HG02623 (cell line): ENCODE data around the gene KIF1C.
"Not testable (repeated sequence)": the region's sequence is repeated elsewhere in the genome, so short reads cannot be mapped to it uniquely, and the experiment has no call there.

ENCODE experiments used
- ATAC-seq: cut with Tn5 transposase; IDR thresholded peaks from one replicate; pipeline ENCODE4 v1.9.1; 2021; ENCODE audit warnings: moderate library complexity; ENCODE audit not compliant: unreplicated experiment

Gene KIF1C

GRCh38 chr17:4999430-5000093 is 1.8 kb downstream of the KIF1C start:
- ATAC-seq = no peak

GRCh38 chr17:5000237-5000639 is 2.5 kb downstream of the KIF1C start:
- ATAC-seq = no peak

- no peak for ATAC-seq
Observed at GRCh38 chr17:5002121-5002788, 4.5 kb downstream of the KIF1C start.

GRCh38 chr17:5003214-5003867 is 5.6 kb downstream of the KIF1C start:
- ATAC-seq = no peak

- ATAC-seq = no peak
Observed at GRCh38 chr17:5011928-5012327, 14.2 kb downstream of the KIF1C start.

- no peak for ATAC-seq
Observed at GRCh38 chr17:5014357-5014756, 16.6 kb downstream of the KIF1C start.

GRCh38 chr17:5019475-5019956 is 21.8 kb downstream of the KIF1C start:
- no peak for ATAC-seq

- no peak for ATAC-seq
Observed at GRCh38 chr17:5020502-5021023, 22.8 kb downstream of the KIF1C start.

- ATAC-seq = no peak
Observed at GRCh38 chr17:5022171-5022711, 24.5 kb downstream of the KIF1C start.

GRCh38 chr17:5023588-5024147 is 25.9 kb downstream of the KIF1C start:
- no peak for ATAC-seq

GRCh38 chr17:5024604-5025003 is 26.9 kb downstream of the KIF1C start:
- ATAC-seq = no peak

- ATAC-seq = no peak
Observed at GRCh38 chr17:5027299-5027698, 29.5 kb downstream of the KIF1C start.

- ATAC-seq = no peak
Observed at GRCh38 chr17:5027916-5028315, 30.2 kb downstream of the KIF1C start.

- ATAC-seq = not testable (repeated sequence)
Observed at GRCh38 chr17:5030168-5030567, 32.4 kb downstream of the KIF1C start.

- ATAC-seq = no peak
Observed at GRCh38 chr17:5031365-5032082, 33.8 kb downstream of the KIF1C start.

GRCh38 chr17:5032865-5033264 is 35.1 kb downstream of the KIF1C start:
- no peak for ATAC-seq

GRCh38 chr17:5033352-5034015 is 35.7 kb downstream of the KIF1C start:
- no peak for ATAC-seq

- ATAC-seq = no peak
Observed at GRCh38 chr17:5034063-5034462, 36.3 kb downstream of the KIF1C start.

GRCh38 chr17:5034651-5035050 is 36.9 kb downstream of the KIF1C start:
- ATAC-seq = no peak

- ATAC-seq = no peak
Observed at GRCh38 chr17:5035315-5035714, 37.6 kb downstream of the KIF1C start, which contains the start of gene SLC52A1. SLC52A1 (minus strand) TSS chr17:5035426; CDS start chr17:5034606, 820 bp downstream.
